ENCODE data around the gene KRTAP10-7.
"Not testable (repeated sequence)": the region's sequence is repeated elsewhere in the genome, so short reads cannot be mapped to it uniquely, and the experiment has no call there.

Gene KRTAP10-7

GRCh38 chr21:44603911-44604310 is 3.5 kb downstream of the KRTAP10-7 start:
- H3K4me1 Mint-ChIP-seq (ENCODE audit: low read depth): no peaks in the 10 kb centered on the region
- H3K4me3 Mint-ChIP-seq: no peak overlapping the region
- no peak for DNase-seq (ENCODE audit: low spot score)
- H3K27ac Mint-ChIP-seq: no peak overlapping the region
- H3K36me3 Mint-ChIP-seq (ENCODE audit: low read depth): no peaks in the 10 kb centered on the region
- H3K27me3 Mint-ChIP-seq (ENCODE audit: low read depth): peaks cover 12% of the 10 kb centered on the region
- peaks cover 2% of the 10 kb centered on the region for H3K9me3 Mint-ChIP-seq

DNA sequence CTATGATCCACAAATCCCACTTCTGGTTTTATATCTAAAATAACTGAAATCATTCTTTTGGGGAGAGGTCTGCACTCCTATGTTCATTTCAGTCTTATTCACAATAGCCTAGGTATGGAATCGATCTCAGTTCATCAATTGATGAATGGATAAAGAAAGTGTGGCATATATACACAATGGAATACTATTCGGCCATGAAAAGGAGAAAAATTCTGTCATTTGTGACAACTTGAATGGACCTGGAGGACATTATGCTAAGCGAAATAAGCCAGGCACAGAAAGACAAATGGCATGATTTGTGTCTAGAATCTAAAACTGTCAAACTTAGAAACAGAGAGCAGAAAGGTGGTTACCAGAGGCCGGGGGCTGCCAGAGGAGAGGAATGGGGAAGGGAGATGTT is 6.1 kb downstream of the KRTAP10-7 start:
- Mint-ChIP-seq H3K9me3 (peaks cover 26% of the 10 kb centered on the region), H3K36me3 (ENCODE audit: low read depth) (no peaks in the 10 kb centered on the region)

DNA sequence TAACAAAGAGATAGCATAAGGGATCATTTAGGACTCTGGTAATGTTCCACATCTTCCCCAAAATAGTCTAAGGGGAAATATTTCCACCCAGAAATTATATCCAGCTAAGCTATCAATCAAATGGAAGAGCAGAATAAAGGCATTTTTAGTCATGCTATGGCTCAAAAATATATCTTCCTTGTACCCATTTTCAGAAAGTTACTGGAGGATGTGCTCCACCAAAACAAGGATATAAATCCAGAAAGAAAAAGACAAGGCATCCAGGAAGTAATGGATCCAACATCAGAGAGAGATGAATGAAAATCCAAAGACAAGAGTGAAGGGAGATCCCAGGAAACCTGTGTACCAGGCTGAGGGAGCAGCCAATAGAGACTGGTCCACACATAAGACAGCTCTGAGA is 8.8 kb downstream of the KRTAP10-7 start:
- Mint-ChIP-seq H3K9me3 (peaks cover 31% of the 10 kb centered on the region), H3K4me3 (no peak overlapping the region), H3K27me3 (ENCODE audit: low read depth) (peaks cover 12% of the 10 kb centered on the region), H3K27ac (no peak overlapping the region), H3K36me3 (ENCODE audit: low read depth) (no peaks in the 10 kb centered on the region), H3K4me1 (ENCODE audit: low read depth) (no peaks in the 10 kb centered on the region)
- no peak for DNase-seq (ENCODE audit: low spot score)

More for the DNA sequence above, 6.1 kb downstream of the KRTAP10-7 start:
- H3K27me3 Mint-ChIP-seq (ENCODE audit: low read depth): peaks cover 12% of the 10 kb centered on the region
- H3K4me3 Mint-ChIP-seq: no peak overlapping the region
- no peaks in the 10 kb centered on the region for H3K4me1 Mint-ChIP-seq (ENCODE audit: low read depth)
- H3K27ac Mint-ChIP-seq: no peak overlapping the region
- no peak for DNase-seq (ENCODE audit: low spot score)

DNA sequence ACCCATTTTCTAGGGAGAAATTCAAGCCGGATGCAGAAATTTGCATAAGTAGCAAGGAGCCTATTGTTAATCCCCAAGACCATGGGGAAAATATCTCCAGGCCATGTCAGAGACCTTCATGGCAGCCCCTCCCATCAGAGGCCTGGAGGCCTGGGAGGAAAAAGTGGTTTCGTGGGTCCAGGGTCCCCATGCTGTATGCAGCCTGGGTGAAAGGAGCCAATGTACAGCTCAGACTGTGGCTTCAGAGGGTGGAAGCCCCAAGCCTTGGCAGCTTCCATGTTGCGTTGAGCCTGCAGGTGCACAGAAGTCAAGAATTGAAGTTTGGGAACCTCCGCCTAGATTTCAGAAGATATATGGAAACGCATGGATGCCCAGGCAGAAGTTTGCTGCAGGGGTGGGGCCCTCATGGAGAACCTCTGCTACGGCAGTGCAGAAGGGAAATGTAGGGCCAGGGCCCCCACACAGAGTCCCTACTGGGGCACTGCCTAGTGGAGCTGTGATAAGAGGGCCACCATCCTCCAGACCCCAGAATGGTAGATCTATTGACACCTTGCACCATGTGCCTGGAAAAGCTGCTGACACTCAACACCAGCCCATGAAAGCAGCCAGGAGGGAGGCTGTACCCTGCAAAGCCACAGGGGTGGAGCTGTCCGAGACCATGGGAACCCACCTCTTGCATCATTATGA is 9.9 kb downstream of the KRTAP10-7 start:
- H3K36me3 Mint-ChIP-seq (ENCODE audit: low read depth); H3K4me3 Mint-ChIP-seq; DNase-seq (ENCODE audit: low spot score); H3K4me1 Mint-ChIP-seq (ENCODE audit: low read depth); H3K27ac Mint-ChIP-seq; H3K27me3 Mint-ChIP-seq (ENCODE audit: low read depth): not testable (repeated sequence)
- H3K9me3 Mint-ChIP-seq: peaks cover 31% of the 10 kb centered on the region

DNA sequence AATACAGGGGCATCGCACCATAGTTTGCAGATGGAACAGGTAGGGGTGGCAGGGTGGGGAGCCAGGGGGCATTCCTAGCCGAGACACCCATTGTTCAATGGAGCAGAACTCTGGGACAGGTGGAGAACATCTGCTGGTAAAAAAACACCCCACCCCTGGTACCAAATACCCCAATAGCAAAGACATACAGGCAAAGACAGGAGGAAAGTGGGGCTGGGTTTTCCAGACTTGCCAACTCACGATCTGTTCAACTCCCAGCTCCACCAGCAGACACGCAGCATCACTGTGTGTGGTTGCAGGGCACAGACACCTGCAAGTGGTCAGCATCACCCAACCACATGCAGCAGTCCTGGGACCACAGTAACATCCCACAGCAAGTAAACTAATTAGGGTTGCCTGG is 11.2 kb downstream of the KRTAP10-7 start:
- Mint-ChIP-seq H3K27me3 (ENCODE audit: low read depth) (no peaks in the 10 kb centered on the region), H3K4me1 (ENCODE audit: low read depth) (no peaks in the 10 kb centered on the region), H3K9me3 (peaks cover 31% of the 10 kb centered on the region), H3K36me3 (ENCODE audit: low read depth) (no peaks in the 10 kb centered on the region), H3K27ac (no peak overlapping the region), H3K4me3 (no peak overlapping the region)
- DNase-seq (ENCODE audit: low spot score): no peak

GRCh38 chr21:44612029-44612486 is 11.7 kb downstream of the KRTAP10-7 start, which contains the start of gene KRTAP10-8:
Gene KRTAP10-8 (plus strand): TSS chr21:44612079. CDS start chr21:44612101, 22 bp downstream.
- Mint-ChIP-seq H3K9me3 (peaks cover 31% of the 10 kb centered on the region), H3K4me3 (no peak within 1 kb of the TSS), H3K36me3 (ENCODE audit: low read depth) (no peaks in the 10 kb centered on the region), H3K4me1 (ENCODE audit: low read depth) (no peaks in the 10 kb centered on the region), H3K27ac (no peak within 1 kb of the TSS), H3K27me3 (ENCODE audit: low read depth) (no peaks in the 10 kb centered on the region)
- DNase-seq (ENCODE audit: low spot score): no peak

- H3K27me3 Mint-ChIP-seq (ENCODE audit: low read depth): no peaks in the 10 kb centered on the region
- no peak overlapping the region for H3K4me3 Mint-ChIP-seq
- H3K4me1 Mint-ChIP-seq (ENCODE audit: low read depth): no peaks in the 10 kb centered on the region
- no peak overlapping the region for H3K27ac Mint-ChIP-seq
- no peak for DNase-seq (ENCODE audit: low spot score)
- H3K9me3 Mint-ChIP-seq: peaks cover 31% of the 10 kb centered on the region
- H3K36me3 Mint-ChIP-seq (ENCODE audit: low read depth): no peaks in the 10 kb centered on the region
Observed at GRCh38 chr21:44612669-44613229, 12.4 kb downstream of the KRTAP10-7 start.

- DNase-seq (ENCODE audit: low spot score): no peak
- Mint-ChIP-seq H3K4me1 (ENCODE audit: low read depth) (peaks cover under 1% of the 10 kb centered on the region), H3K36me3 (ENCODE audit: low read depth) (peaks cover 4% of the 10 kb centered on the region), H3K4me3 (no peak overlapping the region), H3K9me3 (peaks cover 37% of the 10 kb centered on the region), H3K27ac (no peak overlapping the region), H3K27me3 (ENCODE audit: low read depth) (no peaks in the 10 kb centered on the region)
Observed at GRCh38 chr21:44613386-44614155, 13.2 kb downstream of the KRTAP10-7 start.

- Mint-ChIP-seq H3K4me3 (no peak overlapping the region), H3K27ac (no peak overlapping the region), H3K4me1 (ENCODE audit: low read depth) (peaks cover 7% of the 10 kb centered on the region)
Observed at GRCh38 chr21:44614161-44614631, 13.8 kb downstream of the KRTAP10-7 start.

GRCh38 chr21:44614961-44615391 is 14.6 kb downstream of the KRTAP10-7 start:
- H3K27me3 Mint-ChIP-seq (ENCODE audit: low read depth): no peaks in the 10 kb centered on the region
- no peak overlapping the region for H3K27ac Mint-ChIP-seq
- no peak overlapping the region for H3K4me3 Mint-ChIP-seq
- peaks cover 38% of the 10 kb centered on the region for H3K9me3 Mint-ChIP-seq
- no peak for DNase-seq (ENCODE audit: low spot score)
- H3K36me3 Mint-ChIP-seq (ENCODE audit: low read depth): peaks cover 18% of the 10 kb centered on the region
- H3K4me1 Mint-ChIP-seq (ENCODE audit: low read depth): peaks cover 9% of the 10 kb centered on the region

More at GRCh38 chr21:44614161-44614631, 13.8 kb downstream of the KRTAP10-7 start:
- H3K9me3 Mint-ChIP-seq: peaks cover 38% of the 10 kb centered on the region
- peaks cover 10% of the 10 kb centered on the region for H3K36me3 Mint-ChIP-seq (ENCODE audit: low read depth)
- no peak for DNase-seq (ENCODE audit: low spot score)
- no peaks in the 10 kb centered on the region for H3K27me3 Mint-ChIP-seq (ENCODE audit: low read depth)

DNA sequence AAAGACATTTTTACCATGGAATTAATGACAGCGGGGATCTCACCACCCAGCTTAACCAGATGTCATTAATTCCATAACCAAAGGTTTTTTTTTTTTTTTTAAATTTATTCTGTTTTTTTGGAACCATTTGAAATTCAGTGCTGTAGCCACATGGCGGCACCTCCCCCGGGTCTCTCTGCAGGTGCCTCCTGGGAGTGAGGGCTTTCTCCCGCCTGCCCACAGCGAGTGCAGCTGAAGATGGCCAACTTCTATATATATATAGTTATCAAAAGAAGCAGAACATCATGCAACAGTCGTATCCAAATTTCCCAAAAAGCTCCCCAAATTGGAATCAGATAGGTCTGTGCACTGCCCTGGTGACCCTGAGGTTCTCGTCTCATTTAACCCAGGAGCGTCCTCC is 15.1 kb downstream of the KRTAP10-7 start:
- no peak overlapping the region for H3K4me3 Mint-ChIP-seq
- H3K9me3 Mint-ChIP-seq: peaks cover 39% of the 10 kb centered on the region
- no peak overlapping the region for H3K27ac Mint-ChIP-seq
- no peak for DNase-seq (ENCODE audit: low spot score)
- no peaks in the 10 kb centered on the region for H3K27me3 Mint-ChIP-seq (ENCODE audit: low read depth)
- peaks cover 9% of the 10 kb centered on the region for H3K4me1 Mint-ChIP-seq (ENCODE audit: low read depth)
- H3K36me3 Mint-ChIP-seq (ENCODE audit: low read depth): peaks cover 20% of the 10 kb centered on the region

- no peaks in the 10 kb centered on the region for H3K27me3 Mint-ChIP-seq (ENCODE audit: low read depth)
- peaks cover 9% of the 10 kb centered on the region for H3K4me1 Mint-ChIP-seq (ENCODE audit: low read depth)
- peaks cover 23% of the 10 kb centered on the region for H3K36me3 Mint-ChIP-seq (ENCODE audit: low read depth)
- no peak overlapping the region for H3K4me3 Mint-ChIP-seq
- peak overlapping the region; percentile 36 for H3K27ac Mint-ChIP-seq
- peaks cover 39% of the 10 kb centered on the region for H3K9me3 Mint-ChIP-seq
- DNase-seq (ENCODE audit: low spot score): no peak
Observed at GRCh38 chr21:44615911-44616590, 15.7 kb downstream of the KRTAP10-7 start.

- H3K27ac Mint-ChIP-seq: no peak overlapping the region
- H3K9me3 Mint-ChIP-seq: peaks cover 34% of the 10 kb centered on the region
- H3K4me3 Mint-ChIP-seq: no peak overlapping the region
- peaks cover 23% of the 10 kb centered on the region for H3K36me3 Mint-ChIP-seq (ENCODE audit: low read depth)
- DNase-seq (ENCODE audit: low spot score): no peak
- H3K27me3 Mint-ChIP-seq (ENCODE audit: low read depth): no peaks in the 10 kb centered on the region
- peaks cover 9% of the 10 kb centered on the region for H3K4me1 Mint-ChIP-seq (ENCODE audit: low read depth)
Observed at GRCh38 chr21:44616591-44616926, 16.2 kb downstream of the KRTAP10-7 start.

All from T-helper 2 cell treated with Interferon-gamma antibody and Interleukin-4, amounts not matched to agents 5 μg/mL and 100 μg/mL, for 36 hours (primary cell).